ENCODE results near the gene RIN3.

DNA sequence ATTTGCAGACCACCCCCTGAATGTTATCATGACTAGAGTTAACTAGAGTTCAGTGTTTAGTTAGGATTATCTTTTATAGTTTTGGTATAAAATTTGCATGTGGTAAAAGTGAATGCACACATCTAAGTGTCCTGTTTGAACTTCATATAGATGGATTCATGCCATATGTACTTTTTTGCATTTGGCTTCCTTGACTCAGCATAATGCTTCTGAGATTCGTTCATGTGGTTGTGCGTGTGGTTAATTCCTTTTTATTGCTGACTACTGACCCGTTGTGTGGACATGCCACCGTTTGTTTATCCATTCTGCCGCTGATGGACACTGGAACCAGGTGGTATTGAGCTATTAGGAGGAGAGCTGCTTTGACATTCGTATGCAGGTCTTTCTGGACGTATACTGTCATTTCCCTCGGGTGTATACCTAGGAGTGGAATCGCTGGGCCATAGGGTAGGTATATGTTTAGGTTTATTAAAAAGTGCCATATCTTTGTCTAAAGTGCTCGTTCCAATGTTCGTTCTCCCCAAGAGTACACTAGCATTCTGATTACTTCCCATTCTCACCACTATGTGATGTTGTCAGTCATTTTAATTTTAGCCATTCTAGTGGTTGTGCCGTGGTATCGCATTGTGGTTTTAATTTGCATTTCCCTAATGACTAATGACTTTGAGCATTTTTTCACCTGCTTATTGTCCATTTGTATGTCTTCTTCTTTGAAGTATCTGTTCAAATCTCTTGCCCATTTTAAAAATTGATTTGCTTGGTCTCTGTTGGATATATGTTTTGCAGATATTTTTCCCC lies 37.7 kb downstream of the RIN3 start:
- TF ChIP-seq POLR2AphosphoS5 (IDR thresholded peaks at IDR 0.05) (no peak), POLR2A (IDR thresholded peaks at IDR 0.05) (no peak), EP300 (IDR thresholded peaks at IDR 0.05) (no peak)
- TF ChIP-seq, protein P1, sequence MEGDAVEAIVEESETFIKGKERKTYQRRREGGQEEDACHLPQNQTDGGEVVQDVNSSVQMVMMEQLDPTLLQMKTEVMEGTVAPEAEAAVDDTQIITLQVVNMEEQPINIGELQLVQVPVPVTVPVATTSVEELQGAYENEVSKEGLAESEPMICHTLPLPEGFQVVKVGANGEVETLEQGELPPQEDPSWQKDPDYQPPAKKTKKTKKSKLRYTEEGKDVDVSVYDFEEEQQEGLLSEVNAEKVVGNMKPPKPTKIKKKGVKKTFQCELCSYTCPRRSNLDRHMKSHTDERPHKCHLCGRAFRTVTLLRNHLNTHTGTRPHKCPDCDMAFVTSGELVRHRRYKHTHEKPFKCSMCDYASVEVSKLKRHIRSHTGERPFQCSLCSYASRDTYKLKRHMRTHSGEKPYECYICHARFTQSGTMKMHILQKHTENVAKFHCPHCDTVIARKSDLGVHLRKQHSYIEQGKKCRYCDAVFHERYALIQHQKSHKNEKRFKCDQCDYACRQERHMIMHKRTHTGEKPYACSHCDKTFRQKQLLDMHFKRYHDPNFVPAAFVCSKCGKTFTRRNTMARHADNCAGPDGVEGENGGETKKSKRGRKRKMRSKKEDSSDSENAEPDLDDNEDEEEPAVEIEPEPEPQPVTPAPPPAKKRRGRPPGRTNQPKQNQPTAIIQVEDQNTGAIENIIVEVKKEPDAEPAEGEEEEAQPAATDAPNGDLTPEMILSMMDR (IDR thresholded peaks at IDR 0.05) = peak in 1 of 4 experiments; percentile 17
